Heart left ventricle (tissue), 13 donors: Measurements from ENCODE around the gene ATP2B2.

Experiments
- CTCF ChIP-seq, 12 donors: fragments of 200-600 bp; sonication (generic) in 4 of 12; IDR thresholded peaks; one replicate each; pipeline versions ENCODE4 v1.5.0 to v1.8.0; 2018 to 2022; ENCODE audit warnings: antibody characterized with exemption in 12 of 12, mild to moderate bottlenecking in 5 of 12
- POLR2A ChIP-seq, 2 donors: fragments of 450-650 bp; IDR thresholded peaks; one replicate each; pipeline ENCODE4 v1.6.1; 2017; ENCODE audit warnings: antibody characterized with exemption in 2 of 2, mild to moderate bottlenecking in 2 of 2, moderate library complexity in 2 of 2
- donor health status: ischemic (EF 13 %, LVEDD 7.1; RV severe dilation, severe dysfunction).
- donor health status: DM: no; HTN: yes; CAD: no.
- donor health status: DM: no; HTN: no; CAD: no.
- donor health status: ischemic (EF 25% LVEDD 6.9; RV normal size, moderate dysfunction).
- donor health status: ischemic (EF 25% LVEDD 5.7; RV mildly dilated, moderate dysfunction).
- donor health status: ischemic (EF 35%, LVEDD 5.7; RV mildly dilated, moderate dysfunction).
- donor health status: nonischemic (EF 11% LVEDD 7.7; RV severe dilation, severe dysfunction).
- donor health status: DM: yes; HTN: yes; CAD: no.
- donor health status: PGD.
- donor health status: ischemic (EF 29% LVEDD 5.4; RV normal size, mild dysfunction).
- donor health status: nonischemic (EF 23%, LVEDD 6.1; RV moderate dilation, normal function).

GRCh38 chr3:10550705-10551104 lies 45.3 kb upstream of the ATP2B2 start:
- TF ChIP-seq CTCF (IDR thresholded peaks at IDR 0.05) (no peak), POLR2A (IDR thresholded peaks at IDR 0.05) (no peak)
